ENCODE data around the gene FOSB. TPM values are rescaled to one million over a fixed set of nuclear protein-coding genes. Genes with fewer than 3 reads are reported as not detected.

FOSB gene
- total RNA-seq (1 to 10 TPM in 1 of 2 donors, under 1 TPM in 1; 0.28 to 1.3 TPM), polyA plus RNA-seq (under 1 TPM; 0.18 to 0.51 TPM)

DNA sequence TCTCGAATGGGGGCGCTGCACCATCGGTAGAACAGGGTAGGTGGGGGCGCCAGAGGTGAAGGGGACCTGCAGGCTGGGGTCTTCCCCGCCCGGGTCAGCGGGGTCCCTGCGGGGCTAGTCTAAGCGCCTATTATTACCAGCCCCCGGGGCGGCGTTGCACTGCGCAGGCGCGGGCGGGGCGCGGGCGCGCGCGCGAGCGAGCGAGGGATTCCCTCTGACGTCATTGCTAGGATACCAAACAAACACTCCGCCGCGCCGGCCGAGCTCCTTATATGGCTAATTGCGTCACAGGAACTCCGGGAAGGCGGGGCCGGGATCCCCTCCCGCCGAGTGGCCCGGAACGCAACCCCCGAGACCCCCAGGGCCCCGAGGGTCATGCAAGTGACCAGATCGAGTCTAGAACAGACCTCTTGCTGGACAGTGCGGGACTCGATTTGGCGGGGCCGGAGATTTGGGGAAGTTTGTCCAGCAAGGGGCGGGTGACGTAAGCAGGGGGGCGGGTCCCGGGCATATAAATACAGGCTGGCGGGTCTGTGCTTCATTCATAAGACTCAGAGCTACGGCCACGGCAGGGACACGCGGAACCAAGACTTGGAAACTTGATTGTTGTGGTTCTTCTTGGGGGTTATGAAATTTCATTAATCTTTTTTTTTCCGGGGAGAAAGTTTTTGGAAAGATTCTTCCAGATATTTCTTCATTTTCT lies at the start of gene FOSB:
Gene FOSB (plus strand): TSS at position 541 of the 703 bp plus-strand sequence. CDS start 591 bp downstream, outside the sequence.
- Histone ChIP-seq H3K27ac (ENCODE audit: low read depth in 1 of 2, low read length in 2 of 2) (peak within 1 kb of the TSS; percentile 86 to 92), H3K27me3 (ENCODE audit: control insufficient read depth in 4 of 4, insufficient read depth in 4 of 4, low read length in 3 of 4) (peaks cover 0 to 4% (median 0%) of the 10 kb centered on the region in 4 donors), H3K9ac (ENCODE audit: low read depth in 1 of 2, low read length in 2 of 2) (peak within 1 kb of the TSS; percentile 90), H3K4me3 (ENCODE audit: low read depth in 1 of 3, low read length in 3 of 3) (peak within 1 kb of the TSS; percentile 51 to 93 (median 67)), H3K36me3 (ENCODE audit: control insufficient read depth in 4 of 4, insufficient read depth in 3 of 4, low read depth in 1 of 4, low read length in 3 of 4) (no peaks in the 10 kb centered on the region), H3K4me1 (ENCODE audit: control insufficient read depth in 4 of 4, insufficient read depth in 4 of 4, low read length in 3 of 4) (peaks cover 8 to 42% (median 21%) of the 10 kb centered on the region in 4 donors), H3K9me3 (ENCODE audit: control insufficient read depth in 4 of 4, low read length in 3 of 4) (no peaks in the 10 kb centered on the region)
- TF ChIP-seq REST (IDR thresholded peaks at IDR 0.05) (no peak), HNF4A (conservative IDR thresholded peaks at IDR 0.05) (no peak), SP1 (IDR thresholded peaks at IDR 0.05) (peak; percentile 42), TAF1 (conservative IDR thresholded peaks at IDR 0.05) (peak; percentile 95), HNF4G (IDR thresholded peaks at IDR 0.05) (no peak), RXRA (IDR thresholded peaks at IDR 0.05) (no peak), JUND (IDR thresholded peaks at IDR 0.05) (peak; percentile 14 to 71), ZBTB33 (IDR thresholded peaks at IDR 0.05) (no peak), NR2F2 (IDR thresholded peaks at IDR 0.05) (no peak), YY1 (IDR thresholded peaks at IDR 0.05) (no peak), FOXA2 (IDR thresholded peaks at IDR 0.05) (no peak), GABPA (IDR thresholded peaks at IDR 0.05 in 1 of 2, conservative IDR thresholded peaks at IDR 0.05 in 1 of 2) (peak in 1 of 2 donors; percentile 11)
- TF ChIP-seq, protein P1, sequence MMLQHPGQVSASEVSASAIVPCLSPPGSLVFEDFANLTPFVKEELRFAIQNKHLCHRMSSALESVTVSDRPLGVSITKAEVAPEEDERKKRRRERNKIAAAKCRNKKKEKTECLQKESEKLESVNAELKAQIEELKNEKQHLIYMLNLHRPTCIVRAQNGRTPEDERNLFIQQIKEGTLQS (IDR thresholded peaks at IDR 0.05), result peak; percentile 53
- TF ChIP-seq, protein P2, sequence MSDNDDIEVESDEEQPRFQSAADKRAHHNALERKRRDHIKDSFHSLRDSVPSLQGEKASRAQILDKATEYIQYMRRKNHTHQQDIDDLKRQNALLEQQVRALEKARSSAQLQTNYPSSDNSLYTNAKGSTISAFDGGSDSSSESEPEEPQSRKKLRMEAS (IDR thresholded peaks at IDR 0.05), result no peak
- WGBS, result under 1% methylated on average over 56 of the region's 56 CpGs
- DNase-seq (ENCODE audit: low spot score), result peak; percentile 89

GRCh38 chr19:45418802-45419201 lies 49.0 kb upstream of the FOSB start:
- TF ChIP-seq FOXA2 (IDR thresholded peaks at IDR 0.05), result no peak
- TF ChIP-seq REST (IDR thresholded peaks at IDR 0.05), result no peak
- TF ChIP-seq FOXA1 (IDR thresholded peaks at IDR 0.05), result no peak
- no peak for TF ChIP-seq YY1 (IDR thresholded peaks at IDR 0.05)
- no peak for TF ChIP-seq JUND (IDR thresholded peaks at IDR 0.05)
- TF ChIP-seq RXRA (IDR thresholded peaks at IDR 0.05), result no peak
- no peak for TF ChIP-seq SP1 (IDR thresholded peaks at IDR 0.05)
- no peak for TF ChIP-seq HNF4G (IDR thresholded peaks at IDR 0.05)
- 81% methylated on average over 9 of the region's 9 CpGs for WGBS
- DNase-seq (ENCODE audit: low spot score), result no peak
- Histone ChIP-seq H3K9ac (ENCODE audit: low read depth in 1 of 2, low read length in 2 of 2) (no peak overlapping the region), H3K27me3 (ENCODE audit: control insufficient read depth in 4 of 4, insufficient read depth in 4 of 4, low read length in 3 of 4) (no peaks in the 10 kb centered on the region), H3K4me1 (ENCODE audit: control insufficient read depth in 4 of 4, insufficient read depth in 4 of 4, low read length in 3 of 4) (peaks cover 3 to 11% (median 5%) of the 10 kb centered on the region in 4 donors), H3K36me3 (ENCODE audit: control insufficient read depth in 4 of 4, insufficient read depth in 3 of 4, low read depth in 1 of 4, low read length in 3 of 4) (peaks cover 3 to 28% (median 12%) of the 10 kb centered on the region in 4 donors), H3K27ac (ENCODE audit: low read depth in 1 of 2, low read length in 2 of 2) (no peak overlapping the region), H3K4me3 (ENCODE audit: low read depth in 1 of 3, low read length in 3 of 3) (no peak overlapping the region), H3K9me3 (ENCODE audit: control insufficient read depth in 4 of 4, low read length in 3 of 4) (no peaks in the 10 kb centered on the region)

Measured in liver (tissue), 9 donors.